Measurements from ENCODE around the gene PYM1. TPM values are rescaled to one million over a fixed set of nuclear protein-coding genes. Genes with fewer than 3 reads are reported as not detected.

PYM1 gene
- total and polyA plus RNA-seq, 2 of the 4 experiments (the other 2 are of a cell fraction), result 26.5 to 27.8 TPM

DNA sequence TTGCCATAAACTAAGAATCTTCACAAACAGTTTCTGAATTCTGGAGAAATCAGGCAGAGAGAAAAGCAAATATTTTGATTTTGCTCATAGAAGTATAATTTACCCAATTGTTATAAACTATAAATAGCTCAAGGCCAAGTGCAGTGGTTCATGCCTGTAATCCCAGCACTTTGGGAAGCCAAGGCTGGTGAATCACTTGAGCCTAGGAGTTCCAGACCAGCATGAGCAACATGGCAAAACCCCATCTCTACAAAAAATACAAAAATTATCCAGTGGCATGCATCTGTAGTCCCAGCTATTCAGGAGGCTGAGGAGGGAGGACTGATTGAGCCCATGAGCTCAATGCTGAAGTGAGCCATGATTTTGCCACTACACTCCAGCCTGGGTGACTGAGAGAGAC, 65.4 kb downstream of the PYM1 start:
- in situ Hi-C loops (cut with MboI; ENCODE audit: low sequenced_read_pairs) (no loop called here), intact Hi-C loops (cut with micrococcal nuclease) (no loop called here), dilution Hi-C loops (cut with HindIII; ENCODE audit: low sequenced_read_pairs, unreplicated experiment) (no loop called here)
- Histone ChIP-seq H2AK5ac (ENCODE audit: low read depth, low read length) (no peak overlapping the region), H4K8ac (ENCODE audit: low read depth in 2 of 2, low read length in 2 of 2) (no peak overlapping the region), H2AK9ac (replicated peaks; ENCODE audit: low read depth, low read length, poor library complexity) (no peak overlapping the region), H3K27ac (ENCODE audit: insufficient read depth, low read length) (no peak overlapping the region), H3K14ac (replicated peaks; ENCODE audit: low read depth, low read length) (no peak overlapping the region), H4K5ac (ENCODE audit: low read depth, low read length) (no peak overlapping the region), H2AFZ (replicated peaks; ENCODE audit: low read length, poor library complexity) (no peak overlapping the region), H3K36me3 (ENCODE audit: control insufficient read depth, insufficient read depth, low read length) (no peaks in the 10 kb centered on the region), H3K56ac (ENCODE audit: extremely low read depth, insufficient read depth, low read length) (no peak overlapping the region), H3K4me1 (ENCODE audit: control insufficient read depth, insufficient read depth, low read length) (no peaks in the 10 kb centered on the region), H2BK15ac (ENCODE audit: low read depth, low read length) (no peak overlapping the region), H3K9ac (ENCODE audit: low read depth, low read length) (no peak overlapping the region), H3K9me1 (ENCODE audit: insufficient read depth, low read length) (no peaks in the 10 kb centered on the region), H3K4me2 (ENCODE audit: low read depth, low read length) (no peak overlapping the region), H3K23ac (ENCODE audit: low read depth, low read length) (no peak overlapping the region), H3K27me3 (ENCODE audit: control insufficient read depth, insufficient read depth, low read length) (no peaks in the 10 kb centered on the region), H3K4ac (ENCODE audit: low read depth, low read length) (no peak overlapping the region), H3K18ac (ENCODE audit: low read depth, low read length) (no peak overlapping the region), H4K91ac (ENCODE audit: insufficient read depth, low read depth, low read length) (no peak overlapping the region), H2BK20ac (ENCODE audit: low read depth, low read length) (no peak overlapping the region), H3K79me1 (ENCODE audit: low read depth in 1 of 2, low read length in 2 of 2) (no peaks in the 10 kb centered on the region), H2BK120ac (ENCODE audit: low read depth, low read length) (no peak overlapping the region), H3K4me3 (ENCODE audit: insufficient read depth, low read depth, low read length) (no peak overlapping the region), H4K20me1 (ENCODE audit: insufficient read depth, low read length) (no peaks in the 10 kb centered on the region), H3K9me3 (ENCODE audit: control insufficient read depth, insufficient read depth, low read length) (no peaks in the 10 kb centered on the region; the same call in 1 of the 2 replicates), H2BK5ac (ENCODE audit: low read depth, low read length, poor library complexity, severe bottlenecking) (no peak overlapping the region)
- TF ChIP-seq RAD21 (IDR thresholded peaks at IDR 0.05; ENCODE audit: low read length) (no peak), FOS (IDR thresholded peaks at IDR 0.05; ENCODE audit: low read depth, low read length) (no peak), RFX5 (IDR thresholded peaks at IDR 0.05; ENCODE audit: low read depth, low read length) (no peak), MXI1 (IDR thresholded peaks at IDR 0.05; ENCODE audit: borderline replicate concordance, low read depth, low read length) (no peak), CHD1 (IDR thresholded peaks at IDR 0.05; ENCODE audit: low read depth, low read length) (no peak)
- BruUV-seq (replicated peaks), result no TSS peak
- CTCF ChIA-PET, result no interaction called here
- ATAC-seq (ENCODE audit: low read depth) (no peak), DNase-seq (peak; percentile 33)
- POLR2A ChIA-PET (ENCODE audit: unreplicated experiment), result no interaction called here

All from IMR-90 (cell line).